Bone marrow (tissue), 2 donors: Measurements from ENCODE around the gene MT1G.
"Not testable (repeated sequence)": the region's sequence is repeated elsewhere in the genome, so short reads cannot be mapped to it uniquely, and the experiment has no call there.

Source experiments
- DNase-seq, 2 donors: peaks; one replicate each; lab custom pipeline; 2025; lab: John Stamatoyannopoulos, UW

MT1G gene

GRCh38 chr16:56665286-56666261 is 2.3 kb downstream of the MT1G start:
- DNase-seq: not testable (repeated sequence)

GRCh38 chr16:56664506-56664905 is 3.4 kb downstream of the MT1G start:
- no peak for DNase-seq

- DNase-seq: no peak
These were observed 5.2 kb downstream of the MT1G start for GRCh38 chr16:56662357-56663354.

- DNase-seq: no peak
These were observed 9.5 kb downstream of the MT1G start for GRCh38 chr16:56658327-56658875.

- peak in 1 of 2 donors; percentile 57 for DNase-seq
These were observed 10.1 kb downstream of the MT1G start, which contains the start of gene MT1F for GRCh38 chr16:56657555-56658326. Gene MT1F (plus strand): TSS chr16:56657959. CDS start chr16:56658059, 100 bp downstream.

- DNase-seq: no peak
These were observed 14.6 kb downstream of the MT1G start for GRCh38 chr16:56653218-56653617.

- DNase-seq: no peak
These were observed 15.3 kb downstream of the MT1G start for GRCh38 chr16:56652600-56652999.

GRCh38 chr16:56651586-56651985 is 16.3 kb downstream of the MT1G start, which contains the start of gene MT1B:
Gene MT1B (plus strand): TSS chr16:56651886. CDS start chr16:56651954, 68 bp downstream.
- no peak for DNase-seq

GRCh38 chr16:56649820-56650219 is 18.0 kb downstream of the MT1G start:
- DNase-seq: no peak

GRCh38 chr16:56649271-56649670 is 18.6 kb downstream of the MT1G start:
- DNase-seq: no peak

- DNase-seq: no peak
These were observed 20.0 kb downstream of the MT1G start for GRCh38 chr16:56647641-56648431.

- DNase-seq: no peak
These were observed 22.0 kb downstream of the MT1G start for GRCh38 chr16:56645838-56646237.

- no peak for DNase-seq
These were observed 22.6 kb downstream of the MT1G start for GRCh38 chr16:56645311-56645710.

- DNase-seq: no peak
These were observed 24.0 kb downstream of the MT1G start for GRCh38 chr16:56643833-56644232.

GRCh38 chr16:56643080-56643778 is 24.6 kb downstream of the MT1G start:
- DNase-seq: peak in 1 of 2 donors; percentile 21

- DNase-seq: no peak
These were observed 26.7 kb downstream of the MT1G start for GRCh38 chr16:56641166-56641565.

GRCh38 chr16:56640076-56640475 is 27.8 kb downstream of the MT1G start:
- DNase-seq: no peak

GRCh38 chr16:56639045-56639444 is 28.8 kb downstream of the MT1G start:
- DNase-seq: no peak
